ENCODE data around the gene ITSN1. TPM values are rescaled to one million over a fixed set of nuclear protein-coding genes. Genes with fewer than 3 reads are reported as not detected.

Gene ITSN1
- total RNA-seq, 2 experiments from 2014 or later = 3.6 to 6.6 TPM

- H3K36me3 Mint-ChIP-seq = no peaks in the 10 kb centered on the region
- no peaks in the 10 kb centered on the region for H3K9me3 Mint-ChIP-seq
- peaks cover 5% of the 10 kb centered on the region for H3K4me1 Mint-ChIP-seq
- peaks cover 22% of the 10 kb centered on the region for H3K27me3 Mint-ChIP-seq
- H3K4me3 Mint-ChIP-seq = no peak overlapping the region
- DNase-seq = no peak
- H3K27ac Mint-ChIP-seq = no peak overlapping the region
These were observed 2.2 kb downstream of the ITSN1 start for GRCh38 chr21:33644383-33645074.

GRCh38 chr21:33645730-33646129 lies 3.4 kb downstream of the ITSN1 start:
- DNase-seq = no peak

GRCh38 chr21:33647587-33647986 lies 5.3 kb downstream of the ITSN1 start:
- Mint-ChIP-seq H3K4me1 (peaks cover 5% of the 10 kb centered on the region), H3K36me3 (no peaks in the 10 kb centered on the region), H3K27me3 (peaks cover 22% of the 10 kb centered on the region), H3K27ac (no peak overlapping the region), H3K9me3 (no peaks in the 10 kb centered on the region), H3K4me3 (no peak overlapping the region)
- DNase-seq = no peak

More at GRCh38 chr21:33645730-33646129, 3.4 kb downstream of the ITSN1 start:
- no peaks in the 10 kb centered on the region for H3K9me3 Mint-ChIP-seq
- H3K27ac Mint-ChIP-seq = no peak overlapping the region
- H3K4me1 Mint-ChIP-seq = peaks cover 5% of the 10 kb centered on the region
- no peak overlapping the region for H3K4me3 Mint-ChIP-seq
- H3K27me3 Mint-ChIP-seq = peaks cover 22% of the 10 kb centered on the region
- H3K36me3 Mint-ChIP-seq = no peaks in the 10 kb centered on the region

GRCh38 chr21:33648555-33648954 lies 6.3 kb downstream of the ITSN1 start:
- H3K36me3 Mint-ChIP-seq = no peaks in the 10 kb centered on the region
- no peak overlapping the region for H3K27ac Mint-ChIP-seq
- peaks cover 17% of the 10 kb centered on the region for H3K27me3 Mint-ChIP-seq
- DNase-seq = no peak
- H3K4me3 Mint-ChIP-seq = no peak overlapping the region
- H3K4me1 Mint-ChIP-seq = peaks cover 3% of the 10 kb centered on the region
- no peaks in the 10 kb centered on the region for H3K9me3 Mint-ChIP-seq

- Mint-ChIP-seq H3K4me3 (no peak overlapping the region), H3K36me3 (no peaks in the 10 kb centered on the region), H3K4me1 (no peaks in the 10 kb centered on the region), H3K27ac (no peak overlapping the region), H3K9me3 (no peaks in the 10 kb centered on the region), H3K27me3 (peaks cover under 1% of the 10 kb centered on the region)
- DNase-seq = no peak
These were observed 7.9 kb downstream of the ITSN1 start for GRCh38 chr21:33650230-33650629.

GRCh38 chr21:33650929-33651509 lies 8.7 kb downstream of the ITSN1 start:
- Mint-ChIP-seq H3K27ac (no peak overlapping the region), H3K4me1 (no peaks in the 10 kb centered on the region), H3K36me3 (no peaks in the 10 kb centered on the region), H3K9me3 (no peaks in the 10 kb centered on the region), H3K27me3 (no peaks in the 10 kb centered on the region), H3K4me3 (no peak overlapping the region)
- DNase-seq = no peak

GRCh38 chr21:33651965-33652680 lies 9.8 kb downstream of the ITSN1 start:
- Mint-ChIP-seq H3K4me1 (no peaks in the 10 kb centered on the region), H3K9me3 (no peaks in the 10 kb centered on the region), H3K4me3 (no peak overlapping the region), H3K27me3 (no peaks in the 10 kb centered on the region), H3K36me3 (no peaks in the 10 kb centered on the region), H3K27ac (no peak overlapping the region)
- DNase-seq = no peak

GRCh38 chr21:33654412-33654811 lies 12.1 kb downstream of the ITSN1 start:
- no peak overlapping the region for H3K4me3 Mint-ChIP-seq
- H3K27ac Mint-ChIP-seq = no peak overlapping the region
- H3K27me3 Mint-ChIP-seq = no peaks in the 10 kb centered on the region
- no peak for DNase-seq
- no peaks in the 10 kb centered on the region for H3K36me3 Mint-ChIP-seq
- H3K9me3 Mint-ChIP-seq = no peaks in the 10 kb centered on the region
- no peaks in the 10 kb centered on the region for H3K4me1 Mint-ChIP-seq

- no peaks in the 10 kb centered on the region for H3K9me3 Mint-ChIP-seq
- no peak for DNase-seq
- H3K27ac Mint-ChIP-seq = no peak overlapping the region
- no peaks in the 10 kb centered on the region for H3K4me1 Mint-ChIP-seq
- H3K27me3 Mint-ChIP-seq = no peaks in the 10 kb centered on the region
- no peak overlapping the region for H3K4me3 Mint-ChIP-seq
- no peaks in the 10 kb centered on the region for H3K36me3 Mint-ChIP-seq
These were observed 13.4 kb downstream of the ITSN1 start for GRCh38 chr21:33655588-33656221.

GRCh38 chr21:33657124-33657820 lies 15.0 kb downstream of the ITSN1 start:
- no peaks in the 10 kb centered on the region for H3K4me1 Mint-ChIP-seq
- H3K36me3 Mint-ChIP-seq = no peaks in the 10 kb centered on the region
- no peak overlapping the region for H3K4me3 Mint-ChIP-seq

GRCh38 chr21:33658919-33659567 lies 16.7 kb downstream of the ITSN1 start:
- Mint-ChIP-seq H3K27me3 (no peaks in the 10 kb centered on the region), H3K27ac (no peak overlapping the region), H3K36me3 (no peaks in the 10 kb centered on the region), H3K4me1 (no peaks in the 10 kb centered on the region), H3K4me3 (no peak overlapping the region), H3K9me3 (no peaks in the 10 kb centered on the region)
- no peak for DNase-seq

More at GRCh38 chr21:33657124-33657820, 15.0 kb downstream of the ITSN1 start:
- Mint-ChIP-seq H3K27me3 (no peaks in the 10 kb centered on the region), H3K27ac (no peak overlapping the region), H3K9me3 (no peaks in the 10 kb centered on the region)
- no peak for DNase-seq

- Mint-ChIP-seq H3K27ac (no peak overlapping the region), H3K27me3 (no peaks in the 10 kb centered on the region), H3K4me1 (no peaks in the 10 kb centered on the region), H3K9me3 (no peaks in the 10 kb centered on the region), H3K36me3 (no peaks in the 10 kb centered on the region), H3K4me3 (no peak overlapping the region)
- DNase-seq = no peak
These were observed 17.3 kb downstream of the ITSN1 start for GRCh38 chr21:33659568-33659949.

GRCh38 chr21:33660406-33660805 lies 18.1 kb downstream of the ITSN1 start:
- Mint-ChIP-seq H3K27me3 (no peaks in the 10 kb centered on the region), H3K9me3 (no peaks in the 10 kb centered on the region), H3K27ac (no peak overlapping the region), H3K4me1 (no peaks in the 10 kb centered on the region), H3K36me3 (no peaks in the 10 kb centered on the region), H3K4me3 (no peak overlapping the region)
- no peak for DNase-seq

GRCh38 chr21:33661146-33661545 lies 18.8 kb downstream of the ITSN1 start:
- no peak for DNase-seq
- no peaks in the 10 kb centered on the region for H3K4me1 Mint-ChIP-seq
- no peak overlapping the region for H3K4me3 Mint-ChIP-seq
- no peak overlapping the region for H3K27ac Mint-ChIP-seq
- no peaks in the 10 kb centered on the region for H3K9me3 Mint-ChIP-seq
- H3K36me3 Mint-ChIP-seq = no peaks in the 10 kb centered on the region
- no peaks in the 10 kb centered on the region for H3K27me3 Mint-ChIP-seq
